ENCODE data around the gene NUP214.
"Not testable (repeated sequence)": the region's sequence is repeated elsewhere in the genome, so short reads cannot be mapped to it uniquely, and the experiment has no call there.

NUP214 gene

GRCh38 chr9:131097126-131097947 is 28.0 kb upstream of the NUP214 start:
- DNase-seq = no peak

- DNase-seq = no peak
Measured at GRCh38 chr9:131097948-131098278, 27.5 kb upstream of the NUP214 start.

GRCh38 chr9:131098391-131099101 is 26.8 kb upstream of the NUP214 start:
- DNase-seq = peak; percentile 44

GRCh38 chr9:131099102-131099606 is 26.2 kb upstream of the NUP214 start:
- no peak for DNase-seq

GRCh38 chr9:131099845-131100244 is 25.5 kb upstream of the NUP214 start:
- not testable (repeated sequence) for DNase-seq

- DNase-seq = no peak
Measured at GRCh38 chr9:131100445-131100844, 24.9 kb upstream of the NUP214 start.

GRCh38 chr9:131101207-131101964 is 24.0 kb upstream of the NUP214 start:
- no peak for DNase-seq

- DNase-seq = no peak
Measured at GRCh38 chr9:131103024-131103423, 22.4 kb upstream of the NUP214 start.

- no peak for DNase-seq
Measured at GRCh38 chr9:131103535-131103934, 21.9 kb upstream of the NUP214 start.

- no peak for DNase-seq
Measured at GRCh38 chr9:131104016-131104740, 21.2 kb upstream of the NUP214 start.

GRCh38 chr9:131105952-131106351 is 19.4 kb upstream of the NUP214 start:
- no peak for DNase-seq

- DNase-seq = no peak
Measured at GRCh38 chr9:131107760-131108159, 17.6 kb upstream of the NUP214 start.

GRCh38 chr9:131111186-131111853 is 14.1 kb upstream of the NUP214 start:
- DNase-seq = no peak

- DNase-seq = no peak
Measured at GRCh38 chr9:131111854-131112311, 13.5 kb upstream of the NUP214 start.

- no peak for DNase-seq
Measured at GRCh38 chr9:131112374-131113154, 12.8 kb upstream of the NUP214 start.

- DNase-seq = no peak
Measured at GRCh38 chr9:131113655-131114054, 11.7 kb upstream of the NUP214 start.

GRCh38 chr9:131114084-131114535 is 11.3 kb upstream of the NUP214 start:
- no peak for DNase-seq

- not testable (repeated sequence) for DNase-seq
Measured at GRCh38 chr9:131115360-131115742, 10.0 kb upstream of the NUP214 start.

- no peak for DNase-seq
Measured at GRCh38 chr9:131116281-131117120, 8.9 kb upstream of the NUP214 start.

GRCh38 chr9:131117121-131117761 is 8.1 kb upstream of the NUP214 start:
- DNase-seq = no peak
